ENCODE results near the gene LRBA. TPM values are rescaled to one million over a fixed set of nuclear protein-coding genes. Genes with fewer than 3 reads are reported as not detected.

The LRBA gene
- total and polyA plus RNA-seq, 4 donors = 8.2 to 69.8 (median 32.8) TPM

- TF ChIP-seq EGR1 (IDR thresholded peaks at IDR 0.05; ENCODE audit: low read depth in 2 of 2) = no peak
- TF ChIP-seq, protein P1, sequence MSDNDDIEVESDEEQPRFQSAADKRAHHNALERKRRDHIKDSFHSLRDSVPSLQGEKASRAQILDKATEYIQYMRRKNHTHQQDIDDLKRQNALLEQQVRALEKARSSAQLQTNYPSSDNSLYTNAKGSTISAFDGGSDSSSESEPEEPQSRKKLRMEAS (IDR thresholded peaks at IDR 0.05) = peak; percentile 74
- peak; percentile 78 to 85 for TF ChIP-seq JUND (IDR thresholded peaks at IDR 0.05)
- TF ChIP-seq ZBTB33 (IDR thresholded peaks at IDR 0.05) = peak; percentile 18
- peak; percentile 80 to 82 for TF ChIP-seq RAD21 (IDR thresholded peaks at IDR 0.05)
- TF ChIP-seq HNF4A (conservative IDR thresholded peaks at IDR 0.05) = peak; percentile 86 to 90
- TF ChIP-seq FOXA1 (IDR thresholded peaks at IDR 0.05) = peak; percentile 5
- TF ChIP-seq YY1 (IDR thresholded peaks at IDR 0.05) = peak; percentile 74
- TF ChIP-seq, protein P2, sequence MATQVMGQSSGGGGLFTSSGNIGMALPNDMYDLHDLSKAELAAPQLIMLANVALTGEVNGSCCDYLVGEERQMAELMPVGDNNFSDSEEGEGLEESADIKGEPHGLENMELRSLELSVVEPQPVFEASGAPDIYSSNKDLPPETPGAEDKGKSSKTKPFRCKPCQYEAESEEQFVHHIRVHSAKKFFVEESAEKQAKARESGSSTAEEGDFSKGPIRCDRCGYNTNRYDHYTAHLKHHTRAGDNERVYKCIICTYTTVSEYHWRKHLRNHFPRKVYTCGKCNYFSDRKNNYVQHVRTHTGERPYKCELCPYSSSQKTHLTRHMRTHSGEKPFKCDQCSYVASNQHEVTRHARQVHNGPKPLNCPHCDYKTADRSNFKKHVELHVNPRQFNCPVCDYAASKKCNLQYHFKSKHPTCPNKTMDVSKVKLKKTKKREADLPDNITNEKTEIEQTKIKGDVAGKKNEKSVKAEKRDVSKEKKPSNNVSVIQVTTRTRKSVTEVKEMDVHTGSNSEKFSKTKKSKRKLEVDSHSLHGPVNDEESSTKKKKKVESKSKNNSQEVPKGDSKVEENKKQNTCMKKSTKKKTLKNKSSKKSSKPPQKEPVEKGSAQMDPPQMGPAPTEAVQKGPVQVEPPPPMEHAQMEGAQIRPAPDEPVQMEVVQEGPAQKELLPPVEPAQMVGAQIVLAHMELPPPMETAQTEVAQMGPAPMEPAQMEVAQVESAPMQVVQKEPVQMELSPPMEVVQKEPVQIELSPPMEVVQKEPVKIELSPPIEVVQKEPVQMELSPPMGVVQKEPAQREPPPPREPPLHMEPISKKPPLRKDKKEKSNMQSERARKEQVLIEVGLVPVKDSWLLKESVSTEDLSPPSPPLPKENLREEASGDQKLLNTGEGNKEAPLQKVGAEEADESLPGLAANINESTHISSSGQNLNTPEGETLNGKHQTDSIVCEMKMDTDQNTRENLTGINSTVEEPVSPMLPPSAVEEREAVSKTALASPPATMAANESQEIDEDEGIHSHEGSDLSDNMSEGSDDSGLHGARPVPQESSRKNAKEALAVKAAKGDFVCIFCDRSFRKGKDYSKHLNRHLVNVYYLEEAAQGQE (IDR thresholded peaks at IDR 0.05) = peak; percentile 35
- TF ChIP-seq TAF1 (conservative IDR thresholded peaks at IDR 0.05) = no peak
- TF ChIP-seq FOXA2 (IDR thresholded peaks at IDR 0.05) = peak; percentile 35
- TF ChIP-seq CTCF (IDR thresholded peaks at IDR 0.05; ENCODE audit: low read depth, low read length, missing input control) = peak; percentile 53
- TF ChIP-seq NR2F2 (IDR thresholded peaks at IDR 0.05) = peak; percentile 82
- TF ChIP-seq SP1 (IDR thresholded peaks at IDR 0.05) = peak; percentile 85
- TF ChIP-seq ATF3 (IDR thresholded peaks at IDR 0.05) = no peak
- TF ChIP-seq HNF4G (IDR thresholded peaks at IDR 0.05) = peak; percentile 59
- no peak for TF ChIP-seq GABPA (IDR thresholded peaks at IDR 0.05 in 1 of 2, conservative IDR thresholded peaks at IDR 0.05 in 1 of 2)
- peak; percentile 77 to 89 for TF ChIP-seq RXRA (IDR thresholded peaks at IDR 0.05)
- H3K4me1 ChIP-seq (ENCODE audit: control insufficient read depth in 4 of 4, insufficient read depth in 4 of 4, low read length in 3 of 4) = peaks cover 7 to 17% (median 14%) of the 10 kb centered on the region in 4 donors
- WGBS = 11% methylated on average over 6 of the region's 6 CpGs
- H3K4me3 ChIP-seq (ENCODE audit: low read depth in 1 of 3, low read length in 3 of 3) = no peak overlapping the region
- H3K27ac ChIP-seq (ENCODE audit: low read depth in 1 of 2, low read length in 2 of 2) = peak overlapping the region in 1 of 2 donors; percentile 29
- no peaks in the 10 kb centered on the region for H3K27me3 ChIP-seq (ENCODE audit: control insufficient read depth in 4 of 4, insufficient read depth in 4 of 4, low read length in 3 of 4)
- no peak overlapping the region for H3K9ac ChIP-seq (ENCODE audit: low read depth in 1 of 2, low read length in 2 of 2)
- no peaks in the 10 kb centered on the region for H3K9me3 ChIP-seq (ENCODE audit: control insufficient read depth in 4 of 4, low read length in 3 of 4)
- no peaks in the 10 kb centered on the region for H3K36me3 ChIP-seq (ENCODE audit: control insufficient read depth in 4 of 4, insufficient read depth in 3 of 4, low read depth in 1 of 4, low read length in 3 of 4)
- DNase-seq (ENCODE audit: low spot score) = peak; percentile 42
Measured at GRCh38 chr4:150722908-150723362, 292.1 kb downstream of the LRBA start.

Measured in liver (tissue), 9 donors.